ENCODE results near the gene EIF3K.

The EIF3K gene

DNA sequence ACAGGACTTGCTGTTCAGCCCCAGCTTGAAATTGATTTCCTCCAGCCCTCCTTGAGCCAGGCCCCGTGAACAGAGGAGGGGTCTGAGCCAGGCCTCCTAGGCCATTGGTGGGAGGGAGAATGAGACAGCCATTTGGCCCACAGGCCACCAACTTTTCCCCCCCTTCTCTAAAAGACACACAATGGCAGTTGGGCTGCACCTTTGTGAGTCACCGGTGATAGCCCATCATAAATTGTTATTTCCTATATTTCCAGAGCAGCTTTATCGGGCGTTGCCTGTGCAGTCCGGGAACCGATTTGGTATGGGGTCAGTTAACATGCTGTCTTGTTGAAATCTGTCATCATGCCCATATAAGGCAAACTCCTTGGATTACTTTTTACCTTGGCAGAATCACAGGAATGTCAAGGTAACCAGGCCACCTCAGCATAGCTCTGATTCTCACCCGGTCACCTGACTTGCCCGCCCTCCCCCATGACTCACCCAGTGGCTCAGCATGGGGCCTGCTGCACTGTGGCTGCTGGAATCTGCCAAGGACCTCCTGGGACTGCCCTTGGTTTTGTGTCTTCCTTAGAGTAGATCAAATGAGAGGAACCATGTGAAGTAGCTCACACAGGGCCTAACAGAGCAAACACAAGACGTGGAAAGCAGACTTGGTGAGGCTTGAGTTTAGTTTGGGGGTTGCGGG lies 64.5 kb downstream of the EIF3K start (continued):
- no peak; the same call in 1 of the 2 replicates for TF ChIP-seq ZNF239 (tag by site-specific recombination; IDR thresholded peaks at IDR 0.05)
- TF ChIP-seq, protein P1, sequence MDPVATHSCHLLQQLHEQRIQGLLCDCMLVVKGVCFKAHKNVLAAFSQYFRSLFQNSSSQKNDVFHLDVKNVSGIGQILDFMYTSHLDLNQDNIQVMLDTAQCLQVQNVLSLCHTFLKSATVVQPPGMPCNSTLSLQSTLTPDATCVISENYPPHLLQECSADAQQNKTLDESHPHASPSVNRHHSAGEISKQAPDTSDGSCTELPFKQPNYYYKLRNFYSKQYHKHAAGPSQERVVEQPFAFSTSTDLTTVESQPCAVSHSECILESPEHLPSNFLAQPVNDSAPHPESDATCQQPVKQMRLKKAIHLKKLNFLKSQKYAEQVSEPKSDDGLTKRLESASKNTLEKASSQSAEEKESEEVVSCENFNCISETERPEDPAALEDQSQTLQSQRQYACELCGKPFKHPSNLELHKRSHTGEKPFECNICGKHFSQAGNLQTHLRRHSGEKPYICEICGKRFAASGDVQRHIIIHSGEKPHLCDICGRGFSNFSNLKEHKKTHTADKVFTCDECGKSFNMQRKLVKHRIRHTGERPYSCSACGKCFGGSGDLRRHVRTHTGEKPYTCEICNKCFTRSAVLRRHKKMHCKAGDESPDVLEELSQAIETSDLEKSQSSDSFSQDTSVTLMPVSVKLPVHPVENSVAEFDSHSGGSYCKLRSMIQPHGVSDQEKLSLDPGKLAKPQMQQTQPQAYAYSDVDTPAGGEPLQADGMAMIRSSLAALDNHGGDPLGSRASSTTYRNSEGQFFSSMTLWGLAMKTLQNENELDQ (tag by site-specific recombination; IDR thresholded peaks at IDR 0.05; ENCODE audit: low read depth) = no peak
- TF ChIP-seq ZNF394 (tag by site-specific recombination; IDR thresholded peaks at IDR 0.05; ENCODE audit: borderline replicate concordance) = peak; percentile 93
- TF ChIP-seq, protein P2, sequence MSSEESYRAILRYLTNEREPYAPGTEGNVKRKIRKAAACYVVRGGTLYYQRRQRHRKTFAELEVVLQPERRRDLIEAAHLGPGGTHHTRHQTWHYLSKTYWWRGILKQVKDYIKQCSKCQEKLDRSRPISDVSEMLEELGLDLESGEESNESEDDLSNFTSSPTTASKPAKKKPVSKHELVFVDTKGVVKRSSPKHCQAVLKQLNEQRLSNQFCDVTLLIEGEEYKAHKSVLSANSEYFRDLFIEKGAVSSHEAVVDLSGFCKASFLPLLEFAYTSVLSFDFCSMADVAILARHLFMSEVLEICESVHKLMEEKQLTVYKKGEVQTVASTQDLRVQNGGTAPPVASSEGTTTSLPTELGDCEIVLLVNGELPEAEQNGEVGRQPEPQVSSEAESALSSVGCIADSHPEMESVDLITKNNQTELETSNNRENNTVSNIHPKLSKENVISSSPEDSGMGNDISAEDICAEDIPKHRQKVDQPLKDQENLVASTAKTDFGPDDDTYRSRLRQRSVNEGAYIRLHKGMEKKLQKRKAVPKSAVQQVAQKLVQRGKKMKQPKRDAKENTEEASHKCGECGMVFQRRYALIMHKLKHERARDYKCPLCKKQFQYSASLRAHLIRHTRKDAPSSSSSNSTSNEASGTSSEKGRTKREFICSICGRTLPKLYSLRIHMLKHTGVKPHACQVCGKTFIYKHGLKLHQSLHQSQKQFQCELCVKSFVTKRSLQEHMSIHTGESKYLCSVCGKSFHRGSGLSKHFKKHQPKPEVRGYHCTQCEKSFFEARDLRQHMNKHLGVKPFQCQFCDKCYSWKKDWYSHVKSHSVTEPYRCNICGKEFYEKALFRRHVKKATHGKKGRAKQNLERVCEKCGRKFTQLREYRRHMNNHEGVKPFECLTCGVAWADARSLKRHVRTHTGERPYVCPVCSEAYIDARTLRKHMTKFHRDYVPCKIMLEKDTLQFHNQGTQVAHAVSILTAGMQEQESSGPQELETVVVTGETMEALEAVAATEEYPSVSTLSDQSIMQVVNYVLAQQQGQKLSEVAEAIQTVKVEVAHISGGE (tag by site-specific recombination; conservative IDR thresholded peaks at IDR 0.05; ENCODE audit: low read depth) = no peak
- TF ChIP-seq, protein P3, sequence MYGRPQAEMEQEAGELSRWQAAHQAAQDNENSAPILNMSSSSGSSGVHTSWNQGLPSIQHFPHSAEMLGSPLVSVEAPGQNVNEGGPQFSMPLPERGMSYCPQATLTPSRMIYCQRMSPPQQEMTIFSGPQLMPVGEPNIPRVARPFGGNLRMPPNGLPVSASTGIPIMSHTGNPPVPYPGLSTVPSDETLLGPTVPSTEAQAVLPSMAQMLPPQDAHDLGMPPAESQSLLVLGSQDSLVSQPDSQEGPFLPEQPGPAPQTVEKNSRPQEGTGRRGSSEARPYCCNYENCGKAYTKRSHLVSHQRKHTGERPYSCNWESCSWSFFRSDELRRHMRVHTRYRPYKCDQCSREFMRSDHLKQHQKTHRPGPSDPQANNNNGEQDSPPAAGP (tag by site-specific recombination; IDR thresholded peaks at IDR 0.05) = peak; percentile 94
- TF ChIP-seq ZNF776 (tag by site-specific recombination; IDR thresholded peaks at IDR 0.05; ENCODE audit: borderline replicate concordance) = no peak
- TF ChIP-seq, protein P4, sequence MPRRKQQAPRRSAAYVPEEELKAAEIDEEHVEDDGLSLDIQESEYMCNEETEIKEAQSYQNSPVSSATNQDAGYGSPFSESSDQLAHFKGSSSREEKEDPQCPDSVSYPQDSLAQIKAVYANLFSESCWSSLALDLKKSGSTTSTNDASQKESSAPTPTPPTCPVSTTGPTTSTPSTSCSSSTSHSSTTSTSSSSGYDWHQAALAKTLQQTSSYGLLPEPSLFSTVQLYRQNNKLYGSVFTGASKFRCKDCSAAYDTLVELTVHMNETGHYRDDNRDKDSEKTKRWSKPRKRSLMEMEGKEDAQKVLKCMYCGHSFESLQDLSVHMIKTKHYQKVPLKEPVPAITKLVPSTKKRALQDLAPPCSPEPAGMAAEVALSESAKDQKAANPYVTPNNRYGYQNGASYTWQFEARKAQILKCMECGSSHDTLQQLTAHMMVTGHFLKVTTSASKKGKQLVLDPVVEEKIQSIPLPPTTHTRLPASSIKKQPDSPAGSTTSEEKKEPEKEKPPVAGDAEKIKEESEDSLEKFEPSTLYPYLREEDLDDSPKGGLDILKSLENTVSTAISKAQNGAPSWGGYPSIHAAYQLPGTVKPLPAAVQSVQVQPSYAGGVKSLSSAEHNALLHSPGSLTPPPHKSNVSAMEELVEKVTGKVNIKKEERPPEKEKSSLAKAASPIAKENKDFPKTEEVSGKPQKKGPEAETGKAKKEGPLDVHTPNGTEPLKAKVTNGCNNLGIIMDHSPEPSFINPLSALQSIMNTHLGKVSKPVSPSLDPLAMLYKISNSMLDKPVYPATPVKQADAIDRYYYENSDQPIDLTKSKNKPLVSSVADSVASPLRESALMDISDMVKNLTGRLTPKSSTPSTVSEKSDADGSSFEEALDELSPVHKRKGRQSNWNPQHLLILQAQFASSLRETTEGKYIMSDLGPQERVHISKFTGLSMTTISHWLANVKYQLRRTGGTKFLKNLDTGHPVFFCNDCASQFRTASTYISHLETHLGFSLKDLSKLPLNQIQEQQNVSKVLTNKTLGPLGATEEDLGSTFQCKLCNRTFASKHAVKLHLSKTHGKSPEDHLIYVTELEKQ (tag by site-specific recombination; IDR thresholded peaks at IDR 0.05; ENCODE audit: borderline replicate concordance) = no peak; the same call in 1 of the 2 replicates
- no peak for TF ChIP-seq MYNN (tag by site-specific recombination; IDR thresholded peaks at IDR 0.05; ENCODE audit: borderline replicate concordance)
- TF ChIP-seq, protein P5, sequence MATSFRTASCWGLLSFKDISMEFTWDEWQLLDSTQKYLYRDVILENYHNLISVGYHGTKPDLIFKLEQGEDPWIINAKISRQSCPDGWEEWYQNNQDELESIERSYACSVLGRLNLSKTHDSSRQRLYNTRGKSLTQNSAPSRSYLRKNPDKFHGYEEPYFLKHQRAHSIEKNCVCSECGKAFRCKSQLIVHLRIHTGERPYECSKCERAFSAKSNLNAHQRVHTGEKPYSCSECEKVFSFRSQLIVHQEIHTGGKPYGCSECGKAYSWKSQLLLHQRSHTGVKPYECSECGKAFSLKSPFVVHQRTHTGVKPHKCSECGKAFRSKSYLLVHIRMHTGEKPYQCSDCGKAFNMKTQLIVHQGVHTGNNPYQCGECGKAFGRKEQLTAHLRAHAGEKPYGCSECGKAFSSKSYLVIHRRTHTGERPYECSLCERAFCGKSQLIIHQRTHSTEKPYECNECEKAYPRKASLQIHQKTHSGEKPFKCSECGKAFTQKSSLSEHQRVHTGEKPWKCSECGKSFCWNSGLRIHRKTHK (tag by site-specific recombination; IDR thresholded peaks at IDR 0.05) = no peak
- peak; percentile 53; the same call in 1 of the 2 replicates for TF ChIP-seq SP2 (tag by site-specific recombination; IDR thresholded peaks at IDR 0.05)
- TF ChIP-seq ZNF621 (tag by site-specific recombination; IDR thresholded peaks at IDR 0.05) = no peak
- TF ChIP-seq KLF7 (tag by site-specific recombination; IDR thresholded peaks at IDR 0.05; ENCODE audit: borderline replicate concordance) = no peak; the same call in 1 of the 2 replicates
- no peak for TF ChIP-seq ZFHX2 (tag by site-specific recombination; conservative IDR thresholded peaks at IDR 0.05)
- TF ChIP-seq ZNF175 (tag by site-specific recombination; IDR thresholded peaks at IDR 0.05) = no peak
- TF ChIP-seq SP7 (tag by site-specific recombination; IDR thresholded peaks at IDR 0.05) = peak; percentile 97
- TF ChIP-seq YY2 (tag by site-specific recombination; IDR thresholded peaks at IDR 0.05) = no peak; the same call in none of the 2 replicates
- TF ChIP-seq OSR2 (tag by site-specific recombination; IDR thresholded peaks at IDR 0.05) = peak; percentile 86
- no peak for TF ChIP-seq ZNF76 (tag by site-specific recombination; IDR thresholded peaks at IDR 0.05; ENCODE audit: borderline replicate concordance, low read depth)
- 0 out of 2 replicates have a peak, but pooled peaks have one; percentile 13 for TF ChIP-seq ZBTB8A (tag by site-specific recombination; IDR thresholded peaks at IDR 0.05)
- no peak for TF ChIP-seq ZNF585B (tag by site-specific recombination; IDR thresholded peaks at IDR 0.05)
- peak; percentile 99 for TF ChIP-seq ZSCAN30 (tag by site-specific recombination; IDR thresholded peaks at IDR 0.05)
- TF ChIP-seq, protein P6, sequence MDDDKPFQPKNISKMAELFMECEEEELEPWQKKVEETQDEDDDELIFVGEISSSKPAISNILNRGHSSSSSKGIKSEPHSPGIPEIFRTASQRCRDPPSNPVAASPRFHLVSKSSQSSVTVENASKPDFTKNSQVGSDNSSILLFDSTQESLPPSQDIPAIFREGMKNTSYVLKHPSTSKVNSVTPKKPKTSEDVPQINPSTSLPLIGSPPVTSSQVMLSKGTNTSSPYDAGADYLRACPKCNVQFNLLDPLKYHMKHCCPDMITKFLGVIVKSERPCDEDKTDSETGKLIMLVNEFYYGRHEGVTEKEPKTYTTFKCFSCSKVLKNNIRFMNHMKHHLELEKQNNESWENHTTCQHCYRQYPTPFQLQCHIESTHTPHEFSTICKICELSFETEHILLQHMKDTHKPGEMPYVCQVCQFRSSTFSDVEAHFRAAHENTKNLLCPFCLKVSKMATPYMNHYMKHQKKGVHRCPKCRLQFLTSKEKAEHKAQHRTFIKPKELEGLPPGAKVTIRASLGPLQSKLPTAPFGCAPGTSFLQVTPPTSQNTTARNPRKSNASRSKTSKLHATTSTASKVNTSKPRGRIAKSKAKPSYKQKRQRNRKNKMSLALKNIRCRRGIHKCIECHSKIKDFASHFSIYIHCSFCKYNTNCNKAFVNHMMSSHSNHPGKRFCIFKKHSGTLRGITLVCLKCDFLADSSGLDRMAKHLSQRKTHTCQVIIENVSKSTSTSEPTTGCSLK (tag by site-specific recombination; IDR thresholded peaks at IDR 0.05) = no peak
- TF ChIP-seq MZF1 (tag by site-specific recombination; IDR thresholded peaks at IDR 0.05; ENCODE audit: borderline replicate concordance) = no peak
- TF ChIP-seq ZNF121 (tag by site-specific recombination; IDR thresholded peaks at IDR 0.05) = no peak
- TF ChIP-seq ZNF24 (tag by site-specific recombination; IDR thresholded peaks at IDR 0.05) = peak; percentile 97

Data from HEK293 (cell line).